ENCODE measurements around the gene HIBADH. TPM values are rescaled to one million over a fixed set of nuclear protein-coding genes. Genes with fewer than 3 reads are reported as not detected.

HIBADH gene
- total RNA-seq, 4 donors from 2014 or later, result 68.8 to 87.2 (median 73.3) TPM

GRCh38 chr7:27684491-27684890 lies 21.8 kb upstream of the HIBADH start:
- no peak for TF ChIP-seq CTCF (IDR thresholded peaks at IDR 0.05; ENCODE audit: low read depth)

DNA sequence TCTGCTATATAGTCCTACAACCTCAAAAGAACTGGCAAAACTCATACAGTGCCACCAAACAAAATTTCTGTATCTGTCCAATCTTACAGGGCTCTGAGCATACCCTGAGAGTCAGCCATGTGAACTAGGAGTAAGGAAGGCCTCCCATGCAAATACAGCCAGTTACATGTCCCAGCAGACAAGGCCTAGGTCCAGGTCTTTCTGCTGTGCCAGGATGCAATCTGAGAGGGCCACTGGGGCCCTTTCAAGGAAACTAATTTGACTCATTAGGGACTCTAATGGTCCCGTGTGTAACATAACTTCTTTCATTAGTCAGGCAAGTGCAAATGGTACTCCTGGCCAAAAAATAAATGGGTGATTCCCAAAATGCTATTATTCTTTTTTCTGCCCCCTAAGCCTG lies 17.9 kb upstream of the HIBADH start:
- TF ChIP-seq CTCF (IDR thresholded peaks at IDR 0.05; ENCODE audit: low read depth), result no peak

GRCh38 chr7:27678617-27679260 lies 16.1 kb upstream of the HIBADH start:
- no peak for TF ChIP-seq CTCF (IDR thresholded peaks at IDR 0.05; ENCODE audit: low read depth)

- TF ChIP-seq CTCF (IDR thresholded peaks at IDR 0.05; ENCODE audit: low read depth), result no peak
Observed at GRCh38 chr7:27677912-27678612, 15.4 kb upstream of the HIBADH start.

- TF ChIP-seq CTCF (IDR thresholded peaks at IDR 0.05; ENCODE audit: low read depth), result no peak
Observed at GRCh38 chr7:27671675-27672074, 9.0 kb upstream of the HIBADH start.

- TF ChIP-seq CTCF (IDR thresholded peaks at IDR 0.05; ENCODE audit: low read depth), result no peak
Observed at GRCh38 chr7:27670676-27671075, 8.0 kb upstream of the HIBADH start.

DNA sequence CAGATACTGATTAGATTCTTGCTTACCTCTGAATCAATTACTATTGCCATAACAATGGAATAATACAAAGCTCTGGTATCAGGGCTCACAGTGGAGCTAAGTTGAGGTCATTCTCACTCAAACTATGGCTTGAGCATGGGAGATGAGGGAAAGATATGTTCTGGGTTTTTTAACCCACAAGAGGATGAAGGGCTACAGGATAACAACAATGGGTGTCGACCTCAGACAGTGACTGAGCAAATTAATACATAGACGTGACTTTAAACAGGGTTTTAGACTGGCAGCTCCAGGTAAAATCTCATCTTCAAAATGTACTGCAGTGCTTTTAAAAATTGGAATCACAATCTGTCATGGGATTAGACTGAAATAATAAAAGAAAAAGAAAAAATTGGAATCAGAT lies 7.5 kb upstream of the HIBADH start:
- TF ChIP-seq CTCF (IDR thresholded peaks at IDR 0.05; ENCODE audit: low read depth), result no peak
